Hematopoietic multipotent progenitor cell treated with erythropoietin and hydrocortisone succinate and interleukin-3 and kit ligand, for 15 days (in vitro differentiated cells): Measurements from ENCODE around the gene R3HDM2.
"Not testable (repeated sequence)": the region's sequence is repeated elsewhere in the genome, so short reads cannot be mapped to it uniquely, and the experiment has no call there.

Experiments
- DNase-seq: peaks from one replicate; pipeline ENCODE4 v3.0.0-alpha.2; 2015; ENCODE audit warnings: low spot score

The R3HDM2 gene

DNA sequence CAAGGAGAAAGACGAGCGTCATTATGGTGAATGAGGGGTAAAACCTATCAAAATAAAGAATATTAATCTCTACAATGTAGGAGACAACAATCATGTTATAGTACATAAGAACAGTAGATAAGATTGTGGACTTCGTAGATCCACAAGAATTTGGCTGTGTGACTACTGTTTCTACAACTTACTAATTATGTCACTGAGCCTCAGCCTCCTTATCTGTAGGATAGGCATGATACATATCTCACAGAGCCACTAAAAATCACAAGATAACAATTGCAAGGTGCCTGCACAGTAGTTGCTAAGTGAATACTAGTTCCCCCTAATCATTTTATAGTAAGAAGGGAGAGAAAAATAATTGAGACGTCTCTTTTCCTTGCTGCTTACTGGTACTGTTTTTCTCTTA lies 101.6 kb downstream of the R3HDM2 start:
- DNase-seq: no peak

DNA sequence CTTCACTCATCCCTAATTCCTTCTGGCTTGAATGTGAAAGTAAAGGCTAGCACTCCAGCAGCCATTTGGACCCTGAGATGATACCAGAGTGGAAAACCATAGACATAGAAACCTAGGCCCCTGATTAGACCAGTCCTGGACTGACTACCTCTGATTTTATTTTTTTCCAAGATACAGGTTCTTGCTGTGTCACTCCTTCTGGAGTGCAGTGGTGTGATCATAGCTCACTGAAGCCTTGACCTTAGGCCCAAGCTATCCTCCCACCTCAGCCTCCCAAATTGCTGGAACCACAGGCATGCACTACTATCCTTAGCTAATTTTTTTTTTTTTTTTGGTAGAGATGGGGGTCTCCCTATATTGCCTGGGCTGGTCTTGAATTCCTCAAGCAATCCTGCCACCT lies 105.4 kb downstream of the R3HDM2 start:
- DNase-seq: no peak

DNA sequence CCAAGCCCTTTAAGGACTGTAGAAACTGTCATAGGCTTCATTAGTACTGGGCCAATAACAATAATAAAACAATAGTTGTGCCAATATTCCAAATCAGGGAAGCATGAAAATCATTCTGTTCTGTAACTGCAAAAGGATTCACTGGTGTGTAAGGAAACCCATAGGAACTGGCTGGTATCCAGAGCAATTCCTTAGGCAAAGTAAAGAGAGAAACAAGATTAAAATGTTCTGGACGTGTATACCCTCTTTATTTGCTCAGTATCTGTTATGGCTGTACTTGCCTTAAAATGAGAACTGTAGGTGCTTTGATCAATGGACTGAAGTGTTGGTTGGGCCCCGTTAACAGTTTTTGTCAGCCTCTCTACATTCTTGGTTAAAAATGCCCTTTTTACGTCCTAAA lies 107.4 kb downstream of the R3HDM2 start:
- no peak for DNase-seq

DNA sequence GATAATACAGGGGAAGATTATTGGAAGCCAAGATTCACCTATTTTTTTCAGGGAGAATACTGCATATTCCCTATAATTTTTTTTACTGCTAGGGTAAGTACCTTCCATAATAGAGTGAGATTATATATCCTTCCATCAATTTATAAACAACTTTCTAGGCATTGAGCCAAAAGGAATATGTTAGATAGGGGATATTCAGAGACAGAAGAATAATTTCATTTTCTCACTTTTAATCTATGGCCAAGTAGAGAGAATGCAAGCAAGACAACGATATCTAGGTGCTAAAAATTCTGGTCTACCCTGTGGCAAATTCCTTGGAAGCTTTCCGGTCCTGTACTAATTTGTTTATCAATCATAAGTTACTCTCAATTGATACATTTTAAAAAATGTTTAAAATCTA lies 110.2 kb downstream of the R3HDM2 start:
- DNase-seq: no peak

DNA sequence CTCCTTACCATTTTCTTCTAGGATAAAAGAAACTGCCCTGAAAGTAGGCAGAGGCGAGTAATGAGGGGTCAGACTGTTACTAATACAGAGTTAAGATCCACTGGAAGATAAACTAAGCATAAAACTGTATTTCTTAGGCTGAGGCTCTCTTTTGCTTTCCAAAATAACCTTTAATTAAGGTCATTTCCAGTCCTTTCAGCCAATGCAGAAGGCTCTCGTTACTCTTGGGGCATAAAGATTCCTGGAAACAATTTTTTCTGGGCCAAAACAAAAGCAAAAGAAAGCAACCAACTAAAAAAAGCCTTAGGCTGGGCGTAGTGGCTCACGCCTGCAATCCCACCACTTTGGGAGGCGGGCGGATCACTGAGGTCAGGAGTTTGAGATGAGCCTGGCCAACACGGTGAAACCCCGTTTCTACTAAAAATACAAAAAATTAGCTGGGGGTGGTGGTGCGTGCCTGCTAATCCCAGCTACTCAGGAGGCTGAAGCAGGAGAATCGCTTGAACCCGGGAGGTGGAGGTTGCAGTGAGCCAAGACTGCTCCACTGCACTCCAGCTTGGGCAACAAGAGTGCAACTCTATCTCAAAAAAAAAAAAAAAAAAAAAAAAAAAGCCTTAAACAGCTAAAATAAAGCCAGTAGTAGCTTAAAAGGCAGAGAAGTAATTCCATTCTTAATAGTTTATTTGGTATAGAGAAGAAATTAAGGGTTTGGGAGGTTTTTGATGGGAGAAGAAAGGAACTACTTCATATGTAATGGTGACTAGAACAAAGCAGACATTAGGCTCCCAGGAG lies 111.0 kb downstream of the R3HDM2 start:
- no peak for DNase-seq

DNA sequence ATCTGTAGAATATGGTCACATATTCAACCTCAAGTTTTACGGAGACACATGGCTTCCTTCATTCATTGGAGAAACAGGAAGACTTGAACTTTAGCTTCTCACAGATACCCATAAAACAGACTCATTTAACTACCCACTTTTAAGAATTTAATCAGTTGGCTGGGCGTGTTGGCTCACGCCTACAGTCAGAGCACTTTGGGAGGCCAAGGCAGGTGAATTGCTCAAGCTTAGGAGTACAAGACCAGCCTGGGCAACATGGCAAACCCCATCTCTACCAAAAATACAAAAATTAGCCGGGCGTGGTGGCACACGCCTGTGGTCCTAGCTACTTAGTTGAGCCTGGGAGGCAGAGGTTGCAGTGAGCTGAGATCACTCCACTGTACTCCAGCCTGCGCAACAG lies 115.2 kb downstream of the R3HDM2 start:
- no peak for DNase-seq

DNA sequence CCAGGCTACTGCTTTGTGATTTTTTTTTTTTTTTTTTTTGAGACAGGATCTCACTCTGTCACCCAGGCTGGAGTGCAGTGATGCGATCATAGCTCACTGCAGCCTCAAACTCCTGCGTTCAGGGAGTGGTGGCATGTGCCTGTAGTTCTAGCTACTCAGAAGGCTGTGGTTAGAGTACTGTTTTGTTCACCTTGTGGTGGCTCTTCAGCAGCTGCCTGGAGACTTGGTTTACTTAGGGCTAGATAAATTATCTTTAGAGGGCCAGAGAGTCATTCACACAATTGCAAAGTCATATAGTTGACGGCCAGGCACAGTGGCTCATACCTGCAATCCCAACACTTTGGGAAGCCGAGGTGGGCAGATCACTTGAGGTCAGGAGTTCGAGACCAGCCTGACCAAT lies 118.6 kb downstream of the R3HDM2 start:
- not testable (repeated sequence) for DNase-seq

DNA sequence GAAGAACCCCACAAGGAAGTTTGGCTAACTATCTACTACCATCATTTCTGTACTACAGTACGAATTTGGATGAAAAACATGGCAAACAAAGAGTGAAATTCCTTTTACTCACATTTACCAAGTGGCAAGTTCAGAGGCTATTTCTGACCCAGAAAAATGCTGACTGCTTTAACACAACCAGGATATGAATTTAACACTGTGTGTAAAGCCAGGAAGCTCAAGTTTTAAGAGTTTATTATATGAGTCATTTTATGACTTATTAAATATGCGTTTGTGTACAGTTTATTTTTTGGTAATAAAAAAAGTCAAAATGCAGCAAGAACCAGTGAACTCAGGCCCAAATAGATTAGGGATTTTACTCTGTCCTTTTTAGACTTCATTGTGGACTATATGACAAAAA lies 121.4 kb downstream of the R3HDM2 start:
- DNase-seq: no peak

DNA sequence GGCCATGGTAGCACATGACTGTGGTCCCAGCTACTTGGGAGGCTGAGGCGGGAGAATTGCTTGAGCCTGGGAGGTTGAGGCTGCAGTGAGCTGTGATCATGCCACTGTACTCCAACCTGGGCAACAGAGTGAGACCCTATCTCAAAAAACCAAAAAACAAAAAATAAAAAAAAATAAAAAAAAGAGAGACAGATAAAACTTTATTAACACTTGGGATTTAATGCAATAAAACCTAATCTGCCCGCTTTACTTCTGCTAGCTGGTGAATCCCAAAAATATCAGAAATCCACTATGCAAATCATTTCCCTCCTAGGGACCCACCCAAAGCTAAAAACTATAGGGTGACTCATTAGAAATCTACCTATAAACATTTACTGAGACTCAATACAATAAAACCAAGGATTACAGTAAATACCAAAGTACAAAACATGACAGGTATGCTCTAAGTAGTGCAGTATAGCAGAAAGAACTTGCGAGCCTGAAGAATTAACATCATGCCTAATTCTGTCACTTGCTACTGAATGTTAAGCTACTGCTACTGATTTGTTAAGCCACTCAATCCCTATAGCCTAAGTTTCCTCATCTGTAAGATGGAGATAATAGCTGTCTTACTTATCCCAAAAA lies 129.8 kb downstream of the R3HDM2 start:
- DNase-seq: no peak

DNA sequence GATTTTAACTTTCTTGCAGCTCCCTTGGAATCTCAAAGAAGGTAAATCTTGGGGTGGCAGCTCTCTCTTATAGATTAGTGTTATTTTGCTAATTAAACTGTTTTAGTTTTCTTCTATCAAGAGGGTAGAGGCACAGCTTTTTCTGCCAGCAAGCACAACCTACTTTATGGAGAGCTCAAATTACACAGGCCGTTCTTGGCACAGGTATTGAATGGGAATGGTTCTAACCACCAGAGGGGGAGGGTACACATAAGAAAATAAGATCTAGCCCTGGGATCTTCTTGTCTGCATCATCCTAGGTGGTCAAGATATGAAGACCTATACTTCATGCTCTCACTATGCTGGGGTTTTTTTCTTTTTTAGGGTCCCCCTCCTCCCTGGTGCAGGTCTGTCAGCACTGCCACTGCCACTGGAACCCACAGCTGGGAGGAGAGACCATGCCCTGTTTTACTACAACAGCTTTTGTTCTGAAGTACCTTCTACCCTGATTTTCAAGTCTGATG lies 131.3 kb downstream of the R3HDM2 start:
- no peak for DNase-seq

DNA sequence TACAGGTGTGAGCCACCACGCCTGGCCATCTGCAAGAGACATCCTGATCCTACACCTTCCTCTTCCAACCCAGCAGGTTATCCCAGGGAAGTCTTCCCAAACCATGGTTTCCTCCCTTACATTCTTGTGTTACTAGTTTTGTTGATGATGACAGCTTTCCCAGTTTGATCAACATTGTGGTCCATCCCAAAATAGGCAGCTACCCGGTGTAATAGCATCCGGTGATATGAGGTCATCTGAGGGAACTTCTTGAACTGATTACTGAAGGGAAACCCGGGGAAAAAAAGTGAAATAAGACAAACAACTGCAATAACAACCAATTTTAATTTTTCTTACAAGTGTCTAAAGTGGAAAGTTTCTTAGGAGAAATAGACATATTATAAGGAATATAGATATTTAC lies 134.6 kb downstream of the R3HDM2 start:
- DNase-seq: no peak

DNA sequence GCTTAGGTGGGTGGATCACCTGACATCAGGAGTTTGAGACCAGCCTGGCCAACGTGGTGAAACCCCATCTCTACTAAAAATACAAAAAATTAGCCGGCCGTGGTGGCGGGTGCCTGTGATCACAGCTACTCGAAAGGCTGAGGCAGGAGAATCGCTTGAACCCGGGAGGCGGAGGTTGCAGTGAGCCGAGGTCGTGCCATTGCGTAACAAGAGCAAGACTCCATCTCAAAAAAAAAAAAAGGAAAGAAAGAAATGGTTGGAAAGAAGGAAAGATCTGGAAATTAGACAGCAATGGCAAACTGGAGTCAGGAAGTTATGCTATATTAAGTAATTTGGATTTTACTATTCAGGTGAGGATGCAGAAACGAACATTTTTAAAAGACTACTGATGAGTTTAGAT lies 148.8 kb downstream of the R3HDM2 start:
- DNase-seq: not testable (repeated sequence)

DNA sequence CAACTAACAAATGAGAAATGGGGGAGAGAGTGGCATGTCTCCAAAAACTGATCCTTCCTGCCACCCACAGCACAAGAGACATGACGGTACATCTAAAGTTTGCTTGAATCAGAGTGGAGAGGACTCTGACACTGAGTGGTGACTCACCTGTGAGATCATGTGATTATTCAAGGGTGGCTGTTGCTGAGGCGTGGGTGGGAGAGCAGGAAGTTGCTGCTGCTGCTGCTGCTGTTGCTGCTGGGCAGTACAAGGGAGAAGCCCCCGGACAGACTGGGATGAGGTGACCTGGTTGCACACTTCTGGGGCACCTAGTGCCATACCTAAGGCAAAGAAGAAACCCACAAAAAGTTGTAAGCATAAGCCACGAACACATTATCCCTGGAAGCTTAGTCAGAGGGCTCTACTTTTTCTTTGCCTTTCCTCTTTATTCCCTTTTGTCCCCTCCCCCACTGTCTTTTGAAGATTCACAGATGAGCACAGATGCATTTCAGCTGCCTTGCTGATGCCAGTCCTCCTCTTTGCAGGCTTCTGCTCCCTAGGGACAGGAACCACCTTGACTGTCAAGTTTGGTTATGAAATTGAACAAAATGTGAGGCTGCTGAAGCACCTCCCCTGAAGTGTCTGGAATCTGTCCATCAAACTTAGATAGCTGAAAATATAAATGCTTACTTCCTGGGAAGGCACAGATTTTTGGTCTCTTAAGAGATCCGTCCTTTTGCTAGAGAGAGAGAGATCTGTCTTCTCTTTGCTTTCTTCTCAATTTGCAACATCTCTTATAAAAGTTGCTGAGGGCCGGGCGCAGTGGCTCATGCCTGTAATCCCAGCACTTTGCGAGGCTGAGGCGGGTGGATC lies 150.4 kb downstream of the R3HDM2 start:
- DNase-seq: no peak

DNA sequence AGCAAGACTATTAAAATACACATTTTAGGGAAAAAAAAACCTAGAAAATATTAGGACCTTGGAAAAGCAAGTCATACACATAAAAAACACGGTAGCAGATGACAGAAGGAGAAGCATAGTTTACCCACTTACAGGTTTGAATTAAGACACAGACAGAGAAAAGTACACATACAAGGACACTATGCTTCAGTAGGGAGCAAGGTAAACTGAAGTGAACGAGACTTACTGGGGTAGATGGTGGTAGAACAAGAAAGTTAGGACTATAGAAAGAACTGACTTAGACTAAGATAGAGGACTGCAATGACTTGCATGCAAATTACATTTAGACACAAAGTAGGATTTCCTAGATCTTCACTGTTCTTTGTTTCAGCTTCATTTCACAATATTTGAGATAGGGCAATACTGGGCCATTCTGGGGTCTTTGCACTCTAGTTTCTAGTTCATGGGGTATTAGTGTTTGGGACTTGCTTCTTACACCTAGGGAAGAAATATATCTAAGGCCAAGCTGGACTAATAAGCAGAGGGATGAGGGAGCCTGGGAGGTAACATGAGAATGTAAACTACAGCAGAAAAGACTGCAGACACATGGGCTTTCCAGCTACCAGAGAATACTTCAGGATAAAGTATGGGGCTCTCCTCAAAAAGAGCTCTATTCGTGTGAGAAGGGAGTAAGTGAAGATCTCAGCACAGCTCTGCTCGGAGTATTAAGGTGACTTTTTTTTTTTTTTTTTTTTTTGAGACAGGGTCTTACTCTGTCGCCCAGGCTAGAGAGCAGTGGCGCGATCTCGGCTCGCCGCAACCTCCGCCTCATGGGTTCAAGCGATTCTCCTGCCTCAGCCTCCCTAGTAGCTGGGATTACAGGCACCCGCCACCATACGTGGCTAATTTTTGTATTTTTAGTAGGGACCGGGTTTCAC lies 152.1 kb downstream of the R3HDM2 start:
- DNase-seq: no peak

DNA sequence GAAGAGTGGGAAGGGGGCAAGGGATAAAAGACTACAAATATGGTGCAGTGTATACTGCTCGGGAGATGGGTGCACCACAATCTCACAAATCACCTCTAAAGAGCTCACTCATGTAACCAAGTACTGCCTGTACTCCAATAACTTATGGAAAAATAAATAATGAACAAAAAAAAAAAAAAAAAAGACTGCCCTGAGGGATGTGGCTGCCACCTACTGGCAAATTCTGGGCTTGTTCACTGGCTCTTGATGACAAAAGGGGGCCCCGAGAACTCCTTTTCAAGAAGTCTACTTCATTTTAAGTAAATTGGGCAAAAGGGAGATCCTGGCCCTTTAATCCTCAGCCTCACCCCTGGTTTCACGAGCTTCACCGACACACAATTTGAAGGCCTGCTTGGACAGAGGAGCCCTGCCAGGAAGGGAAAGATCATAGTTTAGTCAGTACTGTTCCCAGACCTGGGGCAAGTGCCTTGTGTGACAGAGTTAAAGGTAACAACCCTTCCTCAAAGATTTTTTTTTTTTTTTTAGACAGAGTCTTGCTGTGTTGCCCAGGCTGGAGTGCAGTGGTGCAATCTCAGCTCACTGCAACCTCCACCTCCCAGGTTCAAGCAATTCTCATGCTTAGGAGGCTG lies 153.8 kb downstream of the R3HDM2 start:
- DNase-seq: no peak

DNA sequence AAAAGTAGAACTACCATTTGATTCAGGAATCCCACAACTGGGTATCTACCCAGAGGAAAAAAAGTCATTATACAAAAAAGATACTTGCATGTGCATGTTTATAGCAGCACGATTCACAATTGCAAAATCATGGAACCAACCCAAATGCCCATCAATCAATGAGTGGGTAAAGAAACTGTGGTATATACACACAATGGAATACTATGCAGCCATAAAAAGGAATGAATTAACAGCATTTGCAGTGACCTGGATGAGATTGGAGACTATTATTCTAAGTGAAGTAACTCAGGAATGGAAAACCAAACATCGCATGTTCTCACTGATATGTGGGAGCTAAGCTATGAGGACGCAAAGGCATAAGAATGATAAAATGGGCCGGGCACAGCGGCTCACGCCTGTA lies 154.6 kb downstream of the R3HDM2 start:
- DNase-seq: not testable (repeated sequence)

DNA sequence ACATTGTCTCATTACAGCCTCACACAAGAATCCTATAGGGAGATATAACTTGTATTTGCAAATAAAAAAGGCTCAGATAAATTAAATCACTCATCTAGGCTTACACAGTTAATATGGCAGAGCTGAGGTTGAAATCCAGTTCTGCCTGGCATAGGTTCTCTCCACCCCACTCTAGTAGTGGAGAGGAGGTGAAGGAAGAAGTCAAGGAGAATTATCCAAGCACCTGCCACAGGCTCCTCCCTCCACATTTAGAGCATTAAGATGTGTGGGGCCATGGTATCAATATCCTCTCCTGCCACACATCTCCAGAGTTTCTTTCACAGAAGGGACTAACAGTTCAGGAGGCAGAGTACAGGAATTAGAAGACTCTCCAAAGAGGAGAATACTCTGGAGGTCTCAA lies 157.3 kb downstream of the R3HDM2 start:
- DNase-seq: no peak

DNA sequence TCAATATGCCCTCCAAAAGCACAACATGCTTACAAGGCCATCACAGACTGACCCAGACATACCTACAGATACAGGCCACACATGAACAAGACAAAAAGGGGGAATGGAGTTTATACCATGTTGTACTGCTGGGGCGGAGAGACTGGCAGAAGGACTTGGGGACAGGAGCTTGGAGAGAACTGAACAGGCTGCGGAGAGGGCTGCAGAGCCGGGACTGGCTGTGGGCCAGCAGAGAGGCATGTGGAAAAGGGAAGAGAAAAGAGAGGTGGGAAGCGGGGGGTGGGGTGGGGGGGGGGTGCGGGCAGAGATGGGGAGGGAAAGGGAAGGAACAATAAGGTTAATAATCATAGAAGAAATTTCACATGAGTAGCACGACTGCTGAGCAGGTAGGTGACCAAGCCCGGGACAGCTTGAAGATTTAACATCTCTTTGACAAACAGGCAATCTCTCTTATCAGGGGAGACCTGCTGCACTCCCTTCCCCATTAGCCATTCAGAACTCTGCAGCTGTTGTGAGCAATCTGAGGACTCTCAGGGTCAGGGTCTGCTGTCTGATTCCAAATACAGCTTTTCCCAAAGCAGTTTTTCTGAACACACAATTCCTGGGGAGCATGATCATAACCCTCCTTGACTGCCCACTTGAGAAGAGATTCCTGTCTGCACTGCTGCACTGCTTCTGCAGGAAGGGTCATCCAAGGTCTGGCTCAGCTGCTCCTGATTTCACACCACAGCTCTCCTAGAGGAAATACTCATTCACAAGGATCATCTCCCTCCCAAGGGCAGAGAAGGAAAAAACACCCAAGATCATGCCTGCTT lies 158.3 kb downstream of the R3HDM2 start:
- DNase-seq: no peak

DNA sequence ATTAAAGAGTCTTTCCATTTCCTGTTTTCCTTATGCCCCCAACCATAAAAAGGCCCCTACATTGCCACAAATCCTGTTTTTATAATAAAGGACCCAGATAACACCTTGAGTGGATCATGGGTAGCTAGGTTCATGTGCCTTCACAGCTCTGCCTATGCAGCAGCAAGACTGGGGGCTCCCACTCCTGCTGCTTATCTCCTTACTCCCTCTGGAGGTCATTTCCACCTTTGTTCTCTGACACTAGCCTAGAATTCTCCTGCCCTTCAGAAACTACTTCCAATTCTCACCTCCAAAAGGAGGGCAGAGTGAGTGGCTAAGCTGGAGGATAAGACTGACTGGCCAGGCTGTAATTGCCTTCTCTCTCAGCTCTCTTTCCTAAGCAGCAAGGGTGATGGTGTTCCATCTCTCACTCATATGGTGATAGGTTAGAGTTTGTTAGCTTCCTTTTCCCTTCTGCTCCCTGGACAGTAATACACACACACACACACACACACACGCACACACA lies 159.8 kb downstream of the R3HDM2 start:
- no peak for DNase-seq

DNA sequence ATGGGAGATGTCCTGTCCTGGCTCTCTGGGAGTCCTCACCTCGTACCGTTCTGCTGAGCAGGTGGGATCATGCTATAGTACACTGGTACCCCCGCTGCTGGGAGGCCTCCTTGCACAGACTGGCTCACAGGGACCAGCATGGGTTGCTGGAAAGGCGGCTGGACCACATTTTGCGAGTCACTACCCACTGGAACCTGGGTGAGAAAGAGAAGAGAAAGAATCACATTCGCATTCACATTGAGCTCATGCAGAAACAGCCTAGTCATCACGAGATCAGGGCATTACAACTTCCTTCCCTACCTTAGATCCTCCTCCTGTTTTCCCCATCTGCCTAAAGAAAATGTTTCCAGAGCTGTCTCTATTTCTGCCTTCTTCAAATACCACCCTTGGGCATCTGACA lies 162.6 kb downstream of the R3HDM2 start:
- DNase-seq: no peak
